IgD-negative memory B cell (primary cell): ENCODE results near the gene ARHGAP24. TPM values are rescaled to one million over a fixed set of nuclear protein-coding genes. Genes with fewer than 3 reads are reported as not detected.
"Not testable (repeated sequence)": the region's sequence is repeated elsewhere in the genome, so short reads cannot be mapped to it uniquely, and the experiment has no call there.

Source experiments
- H3K27ac Mint-ChIP-seq, 3 donors: one replicate each; pipeline ENCODE4 v1.8.0; 2020 to 2022; ENCODE audit warnings: mild to moderate bottlenecking in 3 of 3, mixed read lengths in 3 of 3, moderate library complexity in 1 of 3
- H3K27me3 Mint-ChIP-seq: one replicate; pipeline ENCODE4 v1.8.0; 2021; ENCODE audit warnings: mixed read lengths
- H3K36me3 Mint-ChIP-seq: one replicate; pipeline ENCODE4 v1.8.0; 2020; ENCODE audit warnings: mild to moderate bottlenecking, mixed read lengths
- H3K4me1 Mint-ChIP-seq, 3 donors: one replicate each; pipeline ENCODE4 v1.8.0; 2020 to 2022; ENCODE audit warnings: mixed read lengths in 3 of 3, mild to moderate bottlenecking in 1 of 3
- H3K4me3 Mint-ChIP-seq, 4 donors: one replicate each; pipeline ENCODE4 v1.8.0; 2020 to 2022; ENCODE audit warnings: mild to moderate bottlenecking in 4 of 4, mixed read lengths in 4 of 4, moderate library complexity in 3 of 4
- H3K9me3 Mint-ChIP-seq, 3 donors: one replicate each; pipeline ENCODE4 v1.8.0; 2020 to 2021; ENCODE audit warnings: mixed read lengths in 3 of 3, mild to moderate bottlenecking in 1 of 3
- polyA plus RNA-seq: library from polyadenylated mRNA; unstranded; fragments of 300-500 nt; fragmentation: Illumina TruSeq; gene quantifications from one replicate; pipeline ENCODE4 v1.2.3, GENCODE V29; 2021

Gene ARHGAP24
- polyA plus RNA-seq, 1 donor from 2014 or later: 93.4 TPM

- not testable (repeated sequence) for H3K36me3 Mint-ChIP-seq, H3K27me3 Mint-ChIP-seq, H3K9me3 Mint-ChIP-seq
- Mint-ChIP-seq H3K27ac (peak overlapping the region in 1 of 3 donors; percentile 64), H3K4me1 (peaks cover 42 to 71% (median 62%) of the 10 kb centered on the region in 3 donors), H3K4me3 (peak overlapping the region in 2 of 4 donors; percentile 4 to 9)
Measured at GRCh38 chr4:85518526-85518925, 43.6 kb downstream of the ARHGAP24 start.

GRCh38 chr4:85520765-85521749 lies 46.1 kb downstream of the ARHGAP24 start:
- peak overlapping the region in 2 of 4 donors; percentile 14 to 38 for H3K4me3 Mint-ChIP-seq

DNA sequence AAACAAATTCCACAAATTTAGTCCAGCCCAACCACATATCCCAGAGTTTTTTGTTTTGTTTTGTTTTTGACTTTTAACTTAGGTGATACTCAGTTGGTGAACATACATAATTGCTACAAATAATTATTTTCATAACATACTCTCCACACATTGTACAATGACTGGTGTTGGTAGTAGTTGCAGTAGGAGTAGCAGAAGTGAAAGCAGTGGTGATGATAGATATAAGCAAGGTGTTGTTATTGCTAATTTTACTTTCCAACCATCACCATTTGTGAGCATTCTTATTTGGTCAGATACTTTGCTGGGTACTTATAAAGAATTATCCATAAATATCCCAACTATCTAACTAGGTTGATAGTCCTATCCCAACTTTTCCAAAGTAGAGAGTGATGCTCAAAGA lies 47.3 kb downstream of the ARHGAP24 start:
- H3K9me3 Mint-ChIP-seq: no peaks in the 10 kb centered on the region
- peaks cover 5% of the 10 kb centered on the region for H3K36me3 Mint-ChIP-seq

More at GRCh38 chr4:85520765-85521749, 46.1 kb downstream of the ARHGAP24 start:
- peaks cover 5% of the 10 kb centered on the region for H3K36me3 Mint-ChIP-seq
- no peaks in the 10 kb centered on the region for H3K27me3 Mint-ChIP-seq
- peaks cover 31 to 63% (median 50%) of the 10 kb centered on the region in 3 donors for H3K4me1 Mint-ChIP-seq
- H3K9me3 Mint-ChIP-seq: no peaks in the 10 kb centered on the region
- H3K27ac Mint-ChIP-seq: peak overlapping the region in 2 of 3 donors; percentile 25 to 74

GRCh38 chr4:85522836-85523235 lies 47.9 kb downstream of the ARHGAP24 start:
- Mint-ChIP-seq H3K36me3 (peaks cover 5% of the 10 kb centered on the region), H3K27me3 (no peaks in the 10 kb centered on the region), H3K9me3 (no peaks in the 10 kb centered on the region), H3K27ac (peak overlapping the region in 2 of 3 donors; percentile 17 to 74), H3K4me1 (peaks cover 34 to 67% (median 61%) of the 10 kb centered on the region in 3 donors), H3K4me3 (peak overlapping the region in 1 of 4 donors; percentile 48)

More for the DNA sequence above, 47.3 kb downstream of the ARHGAP24 start:
- Mint-ChIP-seq H3K27me3 (no peaks in the 10 kb centered on the region), H3K4me3 (peak overlapping the region in 2 of 4 donors; percentile 24 to 48), H3K4me1 (peaks cover 30 to 63% (median 56%) of the 10 kb centered on the region in 3 donors), H3K27ac (no peak overlapping the region)

- H3K36me3 Mint-ChIP-seq: no peaks in the 10 kb centered on the region
- no peaks in the 10 kb centered on the region for H3K9me3 Mint-ChIP-seq
- H3K4me1 Mint-ChIP-seq: peaks cover 21 to 59% (median 45%) of the 10 kb centered on the region in 3 donors
- peak overlapping the region in 1 of 3 donors; percentile 39 for H3K27ac Mint-ChIP-seq
- no peaks in the 10 kb centered on the region for H3K27me3 Mint-ChIP-seq
- H3K4me3 Mint-ChIP-seq: peak overlapping the region in 1 of 4 donors; percentile 49
Measured at GRCh38 chr4:85527815-85528214, 52.9 kb downstream of the ARHGAP24 start.

- H3K9me3 Mint-ChIP-seq: no peaks in the 10 kb centered on the region
- H3K27ac Mint-ChIP-seq: peak overlapping the region in 2 of 3 donors; percentile 19 to 68
- H3K4me3 Mint-ChIP-seq: peak overlapping the region in 3 of 4 donors; percentile 1 to 30 (median 18)
- no peaks in the 10 kb centered on the region for H3K36me3 Mint-ChIP-seq
- H3K4me1 Mint-ChIP-seq: peaks cover 28 to 55% (median 42%) of the 10 kb centered on the region in 3 donors
- H3K27me3 Mint-ChIP-seq: no peaks in the 10 kb centered on the region
Measured at GRCh38 chr4:85531560-85532341, 56.8 kb downstream of the ARHGAP24 start.

DNA sequence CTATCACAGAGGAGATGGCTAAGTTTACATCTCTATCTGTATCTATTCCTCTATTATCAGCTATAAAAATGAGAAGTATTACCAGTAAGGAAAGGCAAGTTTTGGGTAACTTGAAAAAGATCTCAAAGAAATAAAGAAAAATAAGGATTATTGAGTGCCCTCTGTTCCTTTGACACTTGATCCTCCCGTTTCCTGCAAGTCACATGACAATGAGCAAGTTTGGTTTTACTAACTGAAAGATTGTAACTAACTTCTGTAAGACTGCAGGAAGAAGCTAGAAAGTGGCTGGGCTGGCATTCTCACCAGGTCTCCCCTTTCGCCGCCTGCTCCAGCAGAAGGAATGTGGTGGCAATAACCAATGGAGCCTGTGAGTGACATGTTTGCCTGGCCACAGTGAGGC lies 59.2 kb downstream of the ARHGAP24 start:
- H3K27ac Mint-ChIP-seq: no peak overlapping the region
- H3K4me1 Mint-ChIP-seq: peaks cover 30 to 56% (median 42%) of the 10 kb centered on the region in 3 donors
- H3K27me3 Mint-ChIP-seq: no peaks in the 10 kb centered on the region
- no peaks in the 10 kb centered on the region for H3K9me3 Mint-ChIP-seq
- no peaks in the 10 kb centered on the region for H3K36me3 Mint-ChIP-seq
- H3K4me3 Mint-ChIP-seq: peak overlapping the region in 1 of 4 donors; percentile 41

GRCh38 chr4:85543832-85544231 lies 68.9 kb downstream of the ARHGAP24 start:
- Mint-ChIP-seq H3K9me3 (peaks cover 0 to 2% (median 0%) of the 10 kb centered on the region in 3 donors), H3K36me3 (no peaks in the 10 kb centered on the region), H3K27me3 (no peaks in the 10 kb centered on the region), H3K4me1 (peaks cover 18 to 43% (median 33%) of the 10 kb centered on the region in 3 donors), H3K4me3 (no peak overlapping the region), H3K27ac (peak overlapping the region in 1 of 3 donors; percentile 65)

- H3K9me3 Mint-ChIP-seq: peaks cover 2 to 4% (median 3%) of the 10 kb centered on the region in 3 donors
- no peaks in the 10 kb centered on the region for H3K27me3 Mint-ChIP-seq
- H3K27ac Mint-ChIP-seq: no peak overlapping the region
- no peaks in the 10 kb centered on the region for H3K36me3 Mint-ChIP-seq
- peaks cover 18 to 45% (median 32%) of the 10 kb centered on the region in 3 donors for H3K4me1 Mint-ChIP-seq
- H3K4me3 Mint-ChIP-seq: peak overlapping the region in 1 of 4 donors; percentile 52
Measured at GRCh38 chr4:85544751-85545150, 69.8 kb downstream of the ARHGAP24 start.

GRCh38 chr4:85548116-85548515 lies 73.2 kb downstream of the ARHGAP24 start:
- Mint-ChIP-seq H3K9me3 (peaks cover 9 to 20% (median 10%) of the 10 kb centered on the region in 3 donors), H3K4me1 (peaks cover 20 to 63% (median 35%) of the 10 kb centered on the region in 3 donors), H3K27ac (peak overlapping the region in 2 of 3 donors; percentile 20 to 82), H3K27me3 (no peaks in the 10 kb centered on the region), H3K4me3 (no peak overlapping the region), H3K36me3 (peaks cover 3% of the 10 kb centered on the region)

GRCh38 chr4:85548841-85549240 lies 73.9 kb downstream of the ARHGAP24 start:
- peaks cover 18 to 60% (median 34%) of the 10 kb centered on the region in 3 donors for H3K4me1 Mint-ChIP-seq
- H3K36me3 Mint-ChIP-seq: peaks cover 3% of the 10 kb centered on the region
- no peaks in the 10 kb centered on the region for H3K27me3 Mint-ChIP-seq
- no peak overlapping the region for H3K4me3 Mint-ChIP-seq
- H3K9me3 Mint-ChIP-seq: peaks cover 10 to 21% (median 10%) of the 10 kb centered on the region in 3 donors
- peak overlapping the region; percentile 20 to 82 (median 68) for H3K27ac Mint-ChIP-seq

- peaks cover 39 to 76% (median 55%) of the 10 kb centered on the region in 3 donors for H3K4me1 Mint-ChIP-seq
- peak overlapping the region; percentile 84 to 100 (median 95) for H3K27ac Mint-ChIP-seq
- peak overlapping the region; percentile 66 to 92 (median 78) for H3K4me3 Mint-ChIP-seq
- H3K36me3 Mint-ChIP-seq: peaks cover 8% of the 10 kb centered on the region
- H3K27me3 Mint-ChIP-seq: no peaks in the 10 kb centered on the region
- peaks cover 9 to 17% (median 11%) of the 10 kb centered on the region in 3 donors for H3K9me3 Mint-ChIP-seq
Measured at GRCh38 chr4:85555206-85555605, 80.3 kb downstream of the ARHGAP24 start.

GRCh38 chr4:85556283-85556682 lies 81.3 kb downstream of the ARHGAP24 start:
- peaks cover 8% of the 10 kb centered on the region for H3K36me3 Mint-ChIP-seq
- peak overlapping the region in 3 of 4 donors; percentile 70 to 92 (median 87) for H3K4me3 Mint-ChIP-seq
- peak overlapping the region; percentile 84 to 100 (median 95) for H3K27ac Mint-ChIP-seq
- H3K9me3 Mint-ChIP-seq: peaks cover 8 to 15% (median 11%) of the 10 kb centered on the region in 3 donors
- H3K27me3 Mint-ChIP-seq: no peaks in the 10 kb centered on the region
- H3K4me1 Mint-ChIP-seq: peaks cover 40 to 76% (median 60%) of the 10 kb centered on the region in 3 donors
